Natural killer cell (primary cell): Measurements from ENCODE around the gene TMEM86A. TPM values are rescaled to one million over a fixed set of nuclear protein-coding genes. Genes with fewer than 3 reads are reported as not detected.

Source experiments
- ATAC-seq, 3 donors: fragments of 150-1000 bp in 2 of 3; fragments of 200-7000 bp in 1 of 3; cut with Tn5 transposase; 1 replicate in 1 of 3; 2 replicates in 2 of 3; pipeline ENCODE4 v1.10.0; 2021; ENCODE audit warnings: mild to moderate bottlenecking in 2 of 3, moderate library complexity in 2 of 3
- DNase-seq, 2 donors: peaks; one replicate each; pipeline versions ENCODE4 v3.0.0 to v3.0.0-alpha.2; 2013 to 2021; ENCODE audit warnings: mixed read lengths in 1 of 2
- H3K27ac ChIP-seq: one replicate; pipeline ENCODE4 v1.5.1; 2013; ENCODE audit warnings: mild to moderate bottlenecking, low read length
- H3K27me3 ChIP-seq: one replicate; pipeline ENCODE4 v1.6.1; 2013; ENCODE audit warnings: low read length; ENCODE audit not compliant: control insufficient read depth, insufficient read depth
- H3K36me3 ChIP-seq: one replicate; pipeline ENCODE4 v1.6.1; 2013; ENCODE audit warnings: low read length; ENCODE audit not compliant: control insufficient read depth, insufficient read depth
- H3K4me1 ChIP-seq: one replicate; pipeline ENCODE4 v1.6.1; 2013; ENCODE audit warnings: low read length; ENCODE audit not compliant: control insufficient read depth, insufficient read depth
- H3K4me3 ChIP-seq: one replicate; pipeline ENCODE4 v1.5.1; 2013; ENCODE audit warnings: low read length
- H3K9me3 ChIP-seq: one replicate; pipeline ENCODE4 v1.6.1; 2013; ENCODE audit warnings: low read length; ENCODE audit not compliant: control insufficient read depth, insufficient read depth
- H3K27ac Mint-ChIP-seq, 2 donors: one replicate each; pipeline ENCODE4 v1.8.0; 2022; ENCODE audit warnings: mild to moderate bottlenecking in 2 of 2, mixed read lengths in 2 of 2, moderate library complexity in 1 of 2
- H3K27me3 Mint-ChIP-seq, 2 donors: one replicate each; pipeline ENCODE4 v1.8.0; 2022; ENCODE audit warnings: low read depth in 2 of 2, mixed read lengths in 2 of 2
- H3K36me3 Mint-ChIP-seq: one replicate; pipeline ENCODE4 v1.8.0; 2022; ENCODE audit warnings: mixed read lengths
- H3K4me1 Mint-ChIP-seq, 2 donors: one replicate each; pipeline ENCODE4 v1.8.0; 2022; ENCODE audit warnings: mixed read lengths in 2 of 2
- H3K4me3 Mint-ChIP-seq: one replicate; pipeline ENCODE4 v1.8.0; 2022; ENCODE audit warnings: mild to moderate bottlenecking, moderate library complexity, mixed read lengths
- H3K9me3 Mint-ChIP-seq, 2 donors: one replicate each; pipeline ENCODE4 v1.8.0; 2022; ENCODE audit warnings: mixed read lengths in 2 of 2
- WGBS: methylation state at CpG from one replicate; pipeline ENCODE4 v1.1.7; 2013; ENCODE audit warnings: missing lambda C conversion rate; ENCODE audit not compliant: insufficient coverage; 5-methylcytosine and 5-hydroxymethylcytosine counted together
- intact Hi-C: fragments of 100-400 bp; cut with micrococcal nuclease; formaldehyde crosslinking; loops from one replicate; pipeline ENCODE4 v1.14.2; 2022
- total RNA-seq, 4 donors: library from RNA; stranded (reverse); fragments of 120-200 nt in 1 of 4; gene quantifications; one replicate each; pipeline versions ENCODE4 v1.2.3 to v1.2.4, GENCODE V29; 2013 to 2022
- TF ChIP-seq, protein P1 (sequence below): fragments of 200-600 bp; IDR thresholded peaks from one replicate; pipeline ENCODE4 v1.8.0; 2022; ENCODE audit warnings: antibody characterized with exemption

TMEM86A gene
- total RNA-seq, 3 donors from 2014 or later (not counting 1 experiment from before 2014, with no cell fraction given), result 3.1 to 9.3 (median 9.0) TPM

DNA sequence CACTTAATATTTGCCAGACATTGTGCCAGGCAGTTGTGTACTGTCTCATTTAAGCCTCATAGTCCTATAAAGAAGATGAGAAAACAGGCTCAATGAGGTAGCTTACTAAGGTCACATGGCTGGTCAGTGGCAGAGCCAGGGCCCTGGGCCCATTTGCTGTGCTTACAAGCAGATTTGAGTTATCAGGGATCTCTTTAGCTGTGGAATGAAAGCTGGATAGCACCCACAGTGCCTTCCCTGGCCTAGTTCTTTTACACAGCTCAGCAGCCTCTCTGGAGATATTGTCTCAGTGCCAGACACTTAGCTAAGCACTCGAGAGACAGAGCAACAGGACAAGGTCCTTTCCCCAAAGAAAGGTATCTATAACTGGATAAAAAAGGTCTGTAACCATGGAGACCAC lies 6.1 kb downstream of the TMEM86A start:
- Histone ChIP-seq H3K27me3 (no peaks in the 10 kb centered on the region), H3K9me3 (no peaks in the 10 kb centered on the region), H3K36me3 (no peaks in the 10 kb centered on the region), H3K4me1 (peaks cover 26% of the 10 kb centered on the region), H3K27ac (no peak overlapping the region), H3K4me3 (no peak overlapping the region)
- intact Hi-C loops, result no loop called here
- Mint-ChIP-seq H3K27me3 (peaks cover 23% of the 10 kb centered on the region in 2 donors), H3K27ac (no peak overlapping the region), H3K36me3 (no peaks in the 10 kb centered on the region), H3K4me3 (no peak overlapping the region), H3K9me3 (no peaks in the 10 kb centered on the region), H3K4me1 (peaks cover 19 to 43% of the 10 kb centered on the region in 2 donors)
- TF ChIP-seq, protein P1, sequence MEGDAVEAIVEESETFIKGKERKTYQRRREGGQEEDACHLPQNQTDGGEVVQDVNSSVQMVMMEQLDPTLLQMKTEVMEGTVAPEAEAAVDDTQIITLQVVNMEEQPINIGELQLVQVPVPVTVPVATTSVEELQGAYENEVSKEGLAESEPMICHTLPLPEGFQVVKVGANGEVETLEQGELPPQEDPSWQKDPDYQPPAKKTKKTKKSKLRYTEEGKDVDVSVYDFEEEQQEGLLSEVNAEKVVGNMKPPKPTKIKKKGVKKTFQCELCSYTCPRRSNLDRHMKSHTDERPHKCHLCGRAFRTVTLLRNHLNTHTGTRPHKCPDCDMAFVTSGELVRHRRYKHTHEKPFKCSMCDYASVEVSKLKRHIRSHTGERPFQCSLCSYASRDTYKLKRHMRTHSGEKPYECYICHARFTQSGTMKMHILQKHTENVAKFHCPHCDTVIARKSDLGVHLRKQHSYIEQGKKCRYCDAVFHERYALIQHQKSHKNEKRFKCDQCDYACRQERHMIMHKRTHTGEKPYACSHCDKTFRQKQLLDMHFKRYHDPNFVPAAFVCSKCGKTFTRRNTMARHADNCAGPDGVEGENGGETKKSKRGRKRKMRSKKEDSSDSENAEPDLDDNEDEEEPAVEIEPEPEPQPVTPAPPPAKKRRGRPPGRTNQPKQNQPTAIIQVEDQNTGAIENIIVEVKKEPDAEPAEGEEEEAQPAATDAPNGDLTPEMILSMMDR, result no peak
- DNase-seq (no peak), ATAC-seq (no peak)
- WGBS, result 86% methylated on average over 1 of the region's 1 CpG

DNA sequence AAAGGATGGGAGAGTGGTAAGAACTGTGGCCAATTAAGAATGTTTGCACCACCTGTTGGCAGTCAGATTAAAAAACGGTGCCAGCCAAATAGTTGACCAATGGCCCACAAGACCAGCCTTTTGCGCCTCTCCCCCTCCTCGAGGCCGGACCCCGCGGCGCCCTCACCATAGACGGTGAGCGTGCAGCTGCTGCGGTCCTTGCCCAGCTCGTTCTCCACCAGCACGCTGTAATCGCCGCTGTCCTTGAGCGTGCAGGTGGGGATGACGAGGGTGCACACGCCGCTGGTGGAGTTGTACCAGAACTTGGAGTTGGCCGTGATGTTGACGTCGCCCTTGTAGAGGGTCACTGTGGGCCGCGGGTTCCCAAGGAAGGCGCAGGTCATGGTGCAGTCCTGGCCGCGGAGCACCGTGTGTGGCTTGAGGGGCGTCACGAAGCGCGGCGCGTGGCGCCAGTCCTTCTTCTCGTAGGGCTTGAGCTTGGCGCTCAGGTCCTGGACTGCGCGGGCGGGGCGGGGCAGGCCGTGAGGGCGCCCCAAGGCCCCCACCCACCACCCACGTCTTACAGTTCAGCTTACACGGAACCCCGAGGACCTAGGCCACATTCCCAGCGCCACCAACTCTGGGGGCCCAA lies 7.2 kb downstream of the TMEM86A start:
- peaks cover 23 to 29% of the 10 kb centered on the region in 2 donors for H3K27me3 Mint-ChIP-seq
- TF ChIP-seq, protein P1, result no peak
- 4% methylated on average over 46 of the region's 46 CpGs for WGBS
- H3K27ac Mint-ChIP-seq, result peak overlapping the region in 1 of 2 donors; percentile 82
- intact Hi-C loops, result no loop called here
- no peaks in the 10 kb centered on the region for H3K27me3 ChIP-seq
- ATAC-seq (peak; percentile 43 to 71 (median 69)), DNase-seq (peak in 1 of 2 donors; percentile 52)
- no peaks in the 10 kb centered on the region for H3K9me3 ChIP-seq
- no peak overlapping the region for H3K27ac ChIP-seq
- H3K9me3 Mint-ChIP-seq, result no peaks in the 10 kb centered on the region
- peaks cover 17 to 33% of the 10 kb centered on the region in 2 donors for H3K4me1 Mint-ChIP-seq
- H3K4me3 ChIP-seq, result peak overlapping the region; percentile 52
- no peaks in the 10 kb centered on the region for H3K36me3 Mint-ChIP-seq
- H3K36me3 ChIP-seq, result no peaks in the 10 kb centered on the region
- peaks cover 19% of the 10 kb centered on the region for H3K4me1 ChIP-seq
- H3K4me3 Mint-ChIP-seq, result peak overlapping the region; percentile 76

DNA sequence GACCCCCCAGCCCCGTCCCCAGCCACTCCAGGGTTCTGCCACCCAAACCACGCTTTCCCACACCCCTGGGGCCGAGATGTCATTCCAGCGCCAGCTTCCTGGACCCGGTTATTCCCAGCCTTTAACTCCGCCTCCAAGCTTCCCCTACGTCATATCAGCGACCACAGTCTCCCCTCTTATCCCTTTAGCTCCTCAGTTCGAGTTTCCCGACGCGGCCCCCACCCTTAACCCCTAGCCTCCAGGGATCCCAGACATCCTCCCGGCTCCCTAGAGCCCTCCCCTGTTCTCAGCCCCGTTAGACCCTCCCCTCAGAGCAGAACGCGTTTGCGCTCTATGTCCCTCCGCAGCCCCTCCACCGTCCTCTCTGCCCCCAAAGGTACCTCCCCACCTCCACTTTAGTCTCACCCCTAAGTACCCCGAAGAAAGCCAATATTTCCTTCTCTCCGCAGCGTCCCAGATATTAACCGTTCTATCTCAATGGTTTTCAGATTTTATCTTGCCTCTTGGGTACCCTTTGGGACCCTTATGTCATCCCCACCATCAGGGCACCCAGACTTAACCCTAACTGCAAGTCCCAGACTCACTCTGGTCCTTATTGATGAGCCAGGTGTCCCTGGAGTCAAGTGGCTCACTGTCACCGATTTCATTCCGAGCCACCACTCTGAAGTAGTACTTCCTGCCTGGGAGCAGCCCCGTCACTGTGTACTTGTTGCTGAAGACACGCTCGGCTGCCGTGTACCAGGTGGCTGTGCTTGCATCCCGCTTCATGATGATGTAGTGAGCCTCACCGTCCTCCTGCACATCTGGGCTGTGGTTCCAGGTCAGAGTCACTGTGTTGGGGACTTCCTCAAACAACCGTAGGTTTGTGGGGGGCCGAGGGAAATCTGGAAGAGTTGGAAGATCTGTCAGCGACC lies 8.0 kb downstream of the TMEM86A start:
- peak overlapping the region; percentile 94 for H3K4me3 Mint-ChIP-seq
- H3K27ac Mint-ChIP-seq, result peak overlapping the region; percentile 73 to 82
- Histone ChIP-seq H3K36me3 (no peaks in the 10 kb centered on the region), H3K9me3 (no peaks in the 10 kb centered on the region), H3K4me3 (peak overlapping the region; percentile 52), H3K27ac (peak overlapping the region; percentile 31), H3K27me3 (no peaks in the 10 kb centered on the region), H3K4me1 (peaks cover 19% of the 10 kb centered on the region)
- ATAC-seq (peak; percentile 45 to 69 (median 67)), DNase-seq (peak in 1 of 2 donors; percentile 80)
- intact Hi-C loops, result no loop called here
- H3K27me3 Mint-ChIP-seq, result peaks cover 23 to 29% of the 10 kb centered on the region in 2 donors
- TF ChIP-seq, protein P1, result no peak
- H3K36me3 Mint-ChIP-seq, result no peaks in the 10 kb centered on the region
- 4% methylated on average over 34 of the region's 34 CpGs for WGBS
- peaks cover 17 to 31% of the 10 kb centered on the region in 2 donors for H3K4me1 Mint-ChIP-seq
- no peaks in the 10 kb centered on the region for H3K9me3 Mint-ChIP-seq
